IMR-90 (cell line): Measurements from ENCODE around the gene MAPKAP1. TPM values are rescaled to one million over a fixed set of nuclear protein-coding genes. Genes with fewer than 3 reads are reported as not detected.

ENCODE experiments used
- ATAC-seq: fragments of 200-7000 bp; cut with Tn5 transposase; 2 replicates; pipeline ENCODE4 v1.9.1; 2020; ENCODE audit warnings: low read depth, mild to moderate bottlenecking, moderate library complexity
- BruUV-seq: library from RNA; stranded (reverse); fragments of 400-500 nt; replicated peaks from 2 replicates; lab custom pipeline; 2021; lab: Mats Ljungman, UMichigan
- CTCF ChIA-PET: fragments of 300-600 bp; formaldehyde crosslinking; extraction: SDS; loops from one replicate; lab custom pipeline; 2021; ENCODE audit warnings: antibody characterized with exemption; lab: Yijun Ruan, JAX
- POLR2A ChIA-PET: fragments of 300-600 bp; sonication (Branson Sonifier 250); formaldehyde crosslinking; loops from one replicate; lab custom pipeline; 2022; ENCODE audit warnings: antibody characterized with exemption; ENCODE audit not compliant: unreplicated experiment; lab: Charles Lee
- DNase-seq: peaks from one replicate; pipeline ENCODE4 v3.0.0; 2013
- H2AFZ ChIP-seq: replicated peaks from 2 replicates; pipeline ENCODE3; 2013; ENCODE audit warnings: low read length, mild to moderate bottlenecking; ENCODE audit not compliant: poor library complexity
- H2AK5ac ChIP-seq: 2 replicates; pipeline ENCODE4 v1.6.1; 2013; ENCODE audit warnings: low read depth, low read length, inconsistent platforms
- H2AK9ac ChIP-seq: replicated peaks from 2 replicates; pipeline ENCODE3; 2013; ENCODE audit warnings: mild to moderate bottlenecking, low read depth, low read length, moderate library complexity; ENCODE audit not compliant: poor library complexity
- H2BK120ac ChIP-seq: 2 replicates; pipeline ENCODE4 v1.6.1; 2013; ENCODE audit warnings: low read depth, low read length, inconsistent platforms
- H2BK15ac ChIP-seq: 3 replicates; pipeline ENCODE4 v1.6.1; 2013; ENCODE audit warnings: low read depth, low read length, inconsistent platforms
- H2BK20ac ChIP-seq: 2 replicates; pipeline ENCODE4 v1.6.1; 2013; ENCODE audit warnings: low read depth, mild to moderate bottlenecking, inconsistent platforms, low read length, moderate library complexity
- H2BK5ac ChIP-seq: 2 replicates; pipeline ENCODE4 v1.6.1; 2013; ENCODE audit warnings: mild to moderate bottlenecking, low read depth, low read length, inconsistent platforms; ENCODE audit not compliant: poor library complexity, severe bottlenecking
- H3K14ac ChIP-seq: replicated peaks from 2 replicates; pipeline ENCODE4 v1.6.1; 2013; ENCODE audit warnings: low read depth, low read length, inconsistent platforms
- H3K18ac ChIP-seq: 2 replicates; pipeline ENCODE4 v1.6.1; 2013; ENCODE audit warnings: low read depth, low read length, control low read depth
- H3K23ac ChIP-seq: 2 replicates; pipeline ENCODE4 v1.6.1; 2013; ENCODE audit warnings: low read depth, low read length, inconsistent platforms
- H3K27ac ChIP-seq: 2 replicates; pipeline ENCODE4 v1.5.1; 2013; ENCODE audit warnings: mild to moderate bottlenecking, control low read depth, low read length; ENCODE audit not compliant: insufficient read depth
- H3K27me3 ChIP-seq: 2 replicates; pipeline ENCODE4 v1.6.1; 2013; ENCODE audit warnings: low read length; ENCODE audit not compliant: control insufficient read depth, insufficient read depth
- H3K36me3 ChIP-seq: 2 replicates; pipeline ENCODE4 v1.6.1; 2013; ENCODE audit warnings: low read length, mixed read lengths; ENCODE audit not compliant: control insufficient read depth, insufficient read depth
- H3K4ac ChIP-seq: 2 replicates; pipeline ENCODE4 v1.6.1; 2013; ENCODE audit warnings: low read depth, low read length, inconsistent platforms
- H3K4me1 ChIP-seq: 2 replicates; pipeline ENCODE4 v1.6.1; 2013; ENCODE audit warnings: low read length, mixed read lengths; ENCODE audit not compliant: control insufficient read depth, insufficient read depth
- H3K4me2 ChIP-seq: 2 replicates; pipeline ENCODE4 v1.6.1; 2013; ENCODE audit warnings: low read depth, mild to moderate bottlenecking, control low read depth, low read length, moderate library complexity
- H3K4me3 ChIP-seq: 2 replicates; pipeline ENCODE4 v1.5.1; 2013; ENCODE audit warnings: low read depth, mild to moderate bottlenecking, control low read depth, low read length, moderate library complexity; ENCODE audit not compliant: insufficient read depth
- H3K56ac ChIP-seq: 2 replicates; pipeline ENCODE4 v1.6.1; 2013; ENCODE audit warnings: low read length, inconsistent platforms; ENCODE audit not compliant: insufficient read depth; ENCODE audit errors: extremely low read depth
- H3K79me1 ChIP-seq, 2 experiments: 2 replicates each; pipeline ENCODE4 v1.6.1; 2013; ENCODE audit warnings: low read length in 2 of 2, inconsistent platforms in 1 of 2, low read depth in 1 of 2
- H3K9ac ChIP-seq: 2 replicates; pipeline ENCODE4 v1.6.1; 2013; ENCODE audit warnings: low read depth, low read length, control low read depth
- H3K9me1 ChIP-seq: 2 replicates; pipeline ENCODE4 v1.6.1; 2013; ENCODE audit warnings: low read length, inconsistent platforms; ENCODE audit not compliant: insufficient read depth
- H3K9me3 ChIP-seq: 2 replicates; pipeline ENCODE4 v1.6.1; 2013; ENCODE audit warnings: low read length; ENCODE audit not compliant: control insufficient read depth, insufficient read depth
- H4K20me1 ChIP-seq: 2 replicates; pipeline ENCODE4 v1.6.1; 2013; ENCODE audit warnings: low read length, inconsistent platforms; ENCODE audit not compliant: insufficient read depth
- H4K5ac ChIP-seq: 2 replicates; pipeline ENCODE4 v1.6.1; 2013; ENCODE audit warnings: mild to moderate bottlenecking, low read depth, low read length, control low read depth
- H4K8ac ChIP-seq, 2 experiments: 2 replicates each; pipeline ENCODE4 v1.6.1; 2013; ENCODE audit warnings: low read depth in 2 of 2, low read length in 2 of 2, control low read depth in 1 of 2, inconsistent platforms in 1 of 2
- H4K91ac ChIP-seq: 2 replicates; pipeline ENCODE4 v1.6.1; 2013; ENCODE audit warnings: low read depth, low read length, inconsistent platforms; ENCODE audit not compliant: insufficient read depth
- BHLHE40 ChIP-seq: fragments of 150-350 bp; IDR thresholded peaks from 2 replicates; pipeline ENCODE4 v1.6.1; 2016; ENCODE audit warnings: mild to moderate bottlenecking, low read depth, low read length
- CEBPB ChIP-seq: IDR thresholded peaks from 2 replicates; pipeline ENCODE4 v1.6.1; 2012; ENCODE audit warnings: low read depth, low read length, improper control_type of control experiment
- CHD1 ChIP-seq: IDR thresholded peaks from 2 replicates; pipeline ENCODE4 v1.6.1; 2012; ENCODE audit warnings: low read depth, low read length, improper control_type of control experiment
- MAFK ChIP-seq: IDR thresholded peaks from 2 replicates; pipeline ENCODE4 v1.6.1; 2012; ENCODE audit warnings: low read depth, low read length, improper control_type of control experiment
- MAZ ChIP-seq: IDR thresholded peaks from 2 replicates; pipeline ENCODE4 v1.6.1; 2012; ENCODE audit warnings: low read depth, mild to moderate bottlenecking, low read length, improper control_type of control experiment, moderate library complexity, borderline replicate concordance
- NFE2L2 ChIP-seq: fragments of 150-350 bp; IDR thresholded peaks from 2 replicates; pipeline ENCODE4 v1.6.1; 2016; ENCODE audit warnings: low read depth, mild to moderate bottlenecking, low read length
- RAD21 ChIP-seq: IDR thresholded peaks from 2 replicates; pipeline ENCODE4 v1.6.1; 2012; ENCODE audit warnings: low read length, improper control_type of control experiment
- RCOR1 ChIP-seq: IDR thresholded peaks from 2 replicates; pipeline ENCODE4 v1.6.1; 2012; ENCODE audit warnings: mild to moderate bottlenecking, low read length, improper control_type of control experiment; ENCODE audit not compliant: insufficient replicate concordance
- SMC3 ChIP-seq: fragments of 150-350 bp; IDR thresholded peaks from 2 replicates; pipeline ENCODE4 v1.6.1; 2016; ENCODE audit warnings: low read depth, mild to moderate bottlenecking, antibody characterized with exemption, low read length, moderate library complexity
- WGBS, 2 experiments: methylation state at CpG; one replicate each; pipeline versions ENCODE4 v1.1.5 to v1.1.7; 2013; ENCODE audit warnings: missing lambda C conversion rate in 2 of 2; ENCODE audit not compliant: insufficient read length in 1 of 2; ENCODE audit errors: extremely low coverage in 2 of 2; 5-methylcytosine and 5-hydroxymethylcytosine counted together
- dilution Hi-C: fragments of 300-500 bp; cut with HindIII; formaldehyde crosslinking; loops from one replicate; pipeline ENCODE4 v1.14.3; 2018; ENCODE audit warnings: low sequenced_read_pairs; ENCODE audit not compliant: unreplicated experiment
- in situ Hi-C: fragments of 300-500 bp; cut with MboI; formaldehyde crosslinking; loops from 3 replicates; pipeline ENCODE4 v1.14.3; 2019; ENCODE audit warnings: low sequenced_read_pairs, inconsistent platforms, mixed read lengths
- intact Hi-C: fragments of 100-400 bp; cut with micrococcal nuclease; formaldehyde crosslinking; loops from 2 replicates; pipeline ENCODE4 v1.10.0; 2022
- polyA plus RNA-seq, 3 experiments: library from polyadenylated mRNA; depleted of rRNA; stranded (reverse); fragments of >200 nt; gene quantifications; 2 replicates each; pipeline ENCODE4 v1.2.3, GENCODE V29; 2012; ENCODE audit warnings: low replicate concordance in 1 of 3
- total RNA-seq: library from RNA; depleted of rRNA; stranded (reverse); fragments of >200 nt; gene quantifications from 2 replicates; pipeline ENCODE4 v1.2.3, GENCODE V29; 2012
- TF ChIP-seq, protein P1 (sequence below): fragments of 150-350 bp; IDR thresholded peaks from 2 replicates; pipeline ENCODE4 v1.6.1; 2017; ENCODE audit warnings: mild to moderate bottlenecking, antibody characterized with exemption, low read length, low read depth
- TF ChIP-seq, protein P2 (sequence below): fragments of 150-350 bp; IDR thresholded peaks from 2 replicates; pipeline ENCODE4 v1.6.1; 2016; ENCODE audit warnings: low read depth, mild to moderate bottlenecking, low read length, moderate library complexity, borderline replicate concordance

MAPKAP1 gene
- total and polyA plus RNA-seq, 2 of the 4 experiments (the other 2 are of a cell fraction) = 87.2 to 158 TPM

DNA sequence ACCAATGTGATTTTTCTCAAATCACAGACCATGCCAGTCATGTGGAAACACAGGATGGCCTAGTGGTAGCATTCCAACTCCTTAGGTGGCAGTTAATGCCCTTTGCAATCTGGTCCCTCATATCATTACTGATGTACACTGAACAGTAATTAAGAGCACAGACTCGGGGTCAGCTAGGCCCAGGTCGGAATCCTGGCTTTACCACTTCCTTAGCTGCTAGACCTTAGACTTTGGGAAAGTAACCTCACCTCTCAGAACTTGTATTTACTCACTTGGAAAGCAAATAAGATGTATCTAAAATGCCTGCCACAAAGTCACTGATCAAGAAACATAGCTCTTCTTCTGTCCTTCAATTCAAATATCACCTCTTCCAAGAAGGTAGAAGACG, 112.8 kb downstream of the MAPKAP1 start:
- no peaks in the 10 kb centered on the region; the same call in 1 of the 2 replicates for H3K36me3 ChIP-seq
- ChIA-PET POLR2A (no interaction called here), CTCF (no interaction called here)
- H3K4me3 ChIP-seq = no peak overlapping the region
- H2BK20ac ChIP-seq = no peak overlapping the region
- BruUV-seq = no TSS peak
- dilution Hi-C loops = no loop called here
- peaks cover 23 to 61% of the 10 kb centered on the region in 2 experiments for H3K79me1 ChIP-seq
- no peak overlapping the region for H3K27ac ChIP-seq
- no peak overlapping the region for H2BK120ac ChIP-seq
- in situ Hi-C loops = no loop called here
- no peak overlapping the region for H2BK15ac ChIP-seq
- H2AK5ac ChIP-seq = no peak overlapping the region
- no peak overlapping the region for H2AK9ac ChIP-seq
- DNase-seq (no peak), ATAC-seq (no peak)
- no peaks in the 10 kb centered on the region for H3K9me3 ChIP-seq
- no peak overlapping the region for H3K18ac ChIP-seq
- 80% methylated on average over 1 of the region's 3 CpGs; no CpG with 5 or more reads in 1 of the 2 experiments for WGBS, 2 experiments
- no peaks in the 10 kb centered on the region for H3K27me3 ChIP-seq
- H3K4me2 ChIP-seq = no peak overlapping the region
- no peak overlapping the region for H4K8ac ChIP-seq
- H3K23ac ChIP-seq = no peak overlapping the region
- H3K4me1 ChIP-seq = peaks cover 2% of the 10 kb centered on the region
- H3K9ac ChIP-seq = no peak overlapping the region
- peaks cover 28% of the 10 kb centered on the region for H4K20me1 ChIP-seq
- H4K91ac ChIP-seq = no peak overlapping the region
- H4K5ac ChIP-seq = no peak overlapping the region
- no peak overlapping the region for H3K4ac ChIP-seq
- H3K9me1 ChIP-seq = peaks cover 14% of the 10 kb centered on the region
- no peak overlapping the region for H2BK5ac ChIP-seq
- TF ChIP-seq, protein P1, sequence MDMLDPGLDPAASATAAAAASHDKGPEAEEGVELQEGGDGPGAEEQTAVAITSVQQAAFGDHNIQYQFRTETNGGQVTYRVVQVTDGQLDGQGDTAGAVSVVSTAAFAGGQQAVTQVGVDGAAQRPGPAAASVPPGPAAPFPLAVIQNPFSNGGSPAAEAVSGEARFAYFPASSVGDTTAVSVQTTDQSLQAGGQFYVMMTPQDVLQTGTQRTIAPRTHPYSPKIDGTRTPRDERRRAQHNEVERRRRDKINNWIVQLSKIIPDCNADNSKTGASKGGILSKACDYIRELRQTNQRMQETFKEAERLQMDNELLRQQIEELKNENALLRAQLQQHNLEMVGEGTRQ = no peak
- TF ChIP-seq RAD21 (no peak), MAFK (no peak), NFE2L2 (no peak), RCOR1 (no peak), SMC3 (no peak), MAZ (no peak), BHLHE40 (no peak), CHD1 (no peak), CEBPB (no peak)
- TF ChIP-seq, protein P2, sequence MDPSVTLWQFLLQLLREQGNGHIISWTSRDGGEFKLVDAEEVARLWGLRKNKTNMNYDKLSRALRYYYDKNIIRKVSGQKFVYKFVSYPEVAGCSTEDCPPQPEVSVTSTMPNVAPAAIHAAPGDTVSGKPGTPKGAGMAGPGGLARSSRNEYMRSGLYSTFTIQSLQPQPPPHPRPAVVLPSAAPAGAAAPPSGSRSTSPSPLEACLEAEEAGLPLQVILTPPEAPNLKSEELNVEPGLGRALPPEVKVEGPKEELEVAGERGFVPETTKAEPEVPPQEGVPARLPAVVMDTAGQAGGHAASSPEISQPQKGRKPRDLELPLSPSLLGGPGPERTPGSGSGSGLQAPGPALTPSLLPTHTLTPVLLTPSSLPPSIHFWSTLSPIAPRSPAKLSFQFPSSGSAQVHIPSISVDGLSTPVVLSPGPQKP = no peak
- H3K56ac ChIP-seq = no peak overlapping the region
- H2AFZ ChIP-seq = no peak overlapping the region
- H3K14ac ChIP-seq = no peak overlapping the region
- intact Hi-C loops = no loop called here
